Endodermal cell (in vitro differentiated cells): ENCODE data around the gene ZBTB40. TPM values are rescaled to one million over a fixed set of nuclear protein-coding genes. Genes with fewer than 3 reads are reported as not detected.

Source experiments
- DNase-seq: peaks from one replicate; pipeline ENCODE4 v3.0.0-alpha.2; 2017
- H3K27ac ChIP-seq: 2 replicates; pipeline ENCODE4 v1.5.1; 2013; ENCODE audit warnings: mild to moderate bottlenecking, low read depth, low read length, moderate library complexity
- H3K27me3 ChIP-seq: 2 replicates; pipeline ENCODE4 v1.6.1; 2013; ENCODE audit warnings: mild to moderate bottlenecking, low read length, moderate library complexity; ENCODE audit not compliant: insufficient read depth, control insufficient read depth, poor library complexity, severe bottlenecking
- H3K36me3 ChIP-seq: 2 replicates; pipeline ENCODE4 v1.7.0; 2013; ENCODE audit warnings: mild to moderate bottlenecking, low read length, moderate library complexity; ENCODE audit not compliant: control insufficient read depth, insufficient read depth
- H3K4me1 ChIP-seq: one replicate; pipeline ENCODE4 v1.7.0; 2013; ENCODE audit warnings: low read length; ENCODE audit not compliant: control insufficient read depth, insufficient read depth
- H3K4me3 ChIP-seq: 2 replicates; pipeline ENCODE4 v1.5.1; 2013; ENCODE audit warnings: mild to moderate bottlenecking, low read length, moderate library complexity
- H3K9ac ChIP-seq: 2 replicates; pipeline ENCODE4 v1.6.1; 2013; ENCODE audit warnings: mild to moderate bottlenecking, low read length, moderate library complexity; ENCODE audit not compliant: poor library complexity, severe bottlenecking; ENCODE audit errors: extremely low read depth
- H3K9me3 ChIP-seq: 2 replicates; pipeline ENCODE4 v1.6.1; 2013; ENCODE audit warnings: mild to moderate bottlenecking, low read length, moderate library complexity; ENCODE audit not compliant: control insufficient read depth
- H3K27ac Mint-ChIP-seq: 2 replicates; pipeline ENCODE4 v1.8.0; 2020; ENCODE audit warnings: mixed read lengths
- H3K27me3 Mint-ChIP-seq: 2 replicates; pipeline ENCODE4 v1.8.0; 2021; ENCODE audit warnings: mild to moderate bottlenecking, mixed read lengths; ENCODE audit not compliant: insufficient read depth
- H3K36me3 Mint-ChIP-seq: 2 replicates; pipeline ENCODE4 v1.8.0; 2020; ENCODE audit warnings: low read depth, mixed read lengths
- H3K4me1 Mint-ChIP-seq: 2 replicates; pipeline ENCODE4 v1.8.0; 2020; ENCODE audit warnings: mixed read lengths
- H3K4me3 Mint-ChIP-seq: 2 replicates; pipeline ENCODE4 v1.8.0; 2020; ENCODE audit warnings: mild to moderate bottlenecking, moderate library complexity, mixed read lengths
- H3K9me3 Mint-ChIP-seq: 2 replicates; pipeline ENCODE4 v1.8.0; 2020; ENCODE audit warnings: mild to moderate bottlenecking, mixed read lengths
- WGBS, 2 experiments: methylation state at CpG; one replicate each; pipeline versions ENCODE4 v1.1.5 to v1.1.7; 2013; ENCODE audit warnings: missing lambda C conversion rate in 2 of 2, mixed read lengths in 1 of 2; ENCODE audit not compliant: insufficient coverage in 1 of 2, insufficient read length in 1 of 2; 5-methylcytosine and 5-hydroxymethylcytosine counted together
- total RNA-seq, 2 donors: library from RNA; stranded (reverse); fragmentation: NEBNext Ultra II Directional in 1 of 2; extraction: Animal tissue kit (Norgen Biotek cat#: 25700) in 1 of 2; gene quantifications; 2 replicates in 1 of 2; 3 replicates in 1 of 2; pipeline ENCODE4 v1.2.1, GENCODE V29; 2021
- TF ChIP-seq, protein P1 (sequence below): fragments of 200-600 bp; sonication (generic); conservative IDR thresholded peaks from 2 replicates; pipeline ENCODE4 v1.5.0; 2021; ENCODE audit warnings: antibody characterized with exemption, mild to moderate bottlenecking

ZBTB40 gene
- total RNA-seq, 2 donors from 2014 or later: 18.5 to 29.7 TPM

DNA sequence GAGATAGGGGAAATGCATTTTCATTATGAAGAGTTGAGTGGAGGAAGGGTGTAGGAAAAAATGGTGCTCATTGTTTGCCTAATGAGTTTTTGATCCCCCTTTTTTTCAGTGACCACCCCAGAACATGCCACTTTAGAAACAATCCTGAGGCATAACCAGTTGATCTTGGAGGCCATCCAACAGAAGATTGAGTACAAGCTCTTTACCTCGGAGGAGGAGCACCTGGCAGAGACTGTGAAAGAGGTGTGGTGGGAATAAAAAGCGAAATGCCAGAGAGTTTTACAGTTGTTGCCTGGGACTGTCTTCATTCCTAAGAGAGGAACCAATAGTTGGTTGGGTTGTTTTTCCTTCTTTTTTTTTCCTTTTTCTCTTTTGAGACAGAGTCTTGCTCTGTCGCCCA, 57.3 kb downstream of the ZBTB40 start:
- no peaks in the 10 kb centered on the region for H3K27me3 Mint-ChIP-seq
- no peak overlapping the region for H3K9ac ChIP-seq

DNA sequence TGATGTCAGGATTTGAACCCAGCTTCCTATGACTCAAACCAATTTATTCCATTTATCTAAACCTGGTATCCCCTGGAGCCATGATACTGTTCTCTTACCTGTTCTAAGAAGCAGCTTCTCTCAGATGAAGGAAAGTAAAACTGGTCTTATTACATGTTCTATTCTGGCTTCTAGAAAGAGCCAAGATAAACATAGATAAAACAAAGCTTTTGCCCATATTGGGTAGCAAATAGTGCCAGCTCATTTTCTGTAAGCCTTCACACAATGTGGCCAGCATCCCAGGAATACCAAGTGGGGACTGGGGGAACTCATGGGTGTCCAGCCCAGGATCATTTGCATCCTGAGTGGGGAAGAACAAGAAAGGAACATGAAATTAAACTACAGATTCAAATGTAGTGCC, 58.2 kb downstream of the ZBTB40 start:
- DNase-seq: no peak
- peaks cover 84% of the 10 kb centered on the region for H3K36me3 ChIP-seq
- no peak overlapping the region for H3K27ac ChIP-seq
- H3K4me1 Mint-ChIP-seq: peaks cover 8% of the 10 kb centered on the region
- no peak overlapping the region for H3K4me3 Mint-ChIP-seq
- H3K36me3 Mint-ChIP-seq: peaks cover 78% of the 10 kb centered on the region
- H3K9ac ChIP-seq: no peak overlapping the region
- H3K27me3 ChIP-seq: no peaks in the 10 kb centered on the region
- H3K27me3 Mint-ChIP-seq: no peaks in the 10 kb centered on the region
- no peaks in the 10 kb centered on the region for H3K9me3 ChIP-seq
- H3K9me3 Mint-ChIP-seq: no peaks in the 10 kb centered on the region
- H3K4me1 ChIP-seq: peaks cover 4% of the 10 kb centered on the region
- TF ChIP-seq, protein P1, sequence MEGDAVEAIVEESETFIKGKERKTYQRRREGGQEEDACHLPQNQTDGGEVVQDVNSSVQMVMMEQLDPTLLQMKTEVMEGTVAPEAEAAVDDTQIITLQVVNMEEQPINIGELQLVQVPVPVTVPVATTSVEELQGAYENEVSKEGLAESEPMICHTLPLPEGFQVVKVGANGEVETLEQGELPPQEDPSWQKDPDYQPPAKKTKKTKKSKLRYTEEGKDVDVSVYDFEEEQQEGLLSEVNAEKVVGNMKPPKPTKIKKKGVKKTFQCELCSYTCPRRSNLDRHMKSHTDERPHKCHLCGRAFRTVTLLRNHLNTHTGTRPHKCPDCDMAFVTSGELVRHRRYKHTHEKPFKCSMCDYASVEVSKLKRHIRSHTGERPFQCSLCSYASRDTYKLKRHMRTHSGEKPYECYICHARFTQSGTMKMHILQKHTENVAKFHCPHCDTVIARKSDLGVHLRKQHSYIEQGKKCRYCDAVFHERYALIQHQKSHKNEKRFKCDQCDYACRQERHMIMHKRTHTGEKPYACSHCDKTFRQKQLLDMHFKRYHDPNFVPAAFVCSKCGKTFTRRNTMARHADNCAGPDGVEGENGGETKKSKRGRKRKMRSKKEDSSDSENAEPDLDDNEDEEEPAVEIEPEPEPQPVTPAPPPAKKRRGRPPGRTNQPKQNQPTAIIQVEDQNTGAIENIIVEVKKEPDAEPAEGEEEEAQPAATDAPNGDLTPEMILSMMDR: no peak
- no peak overlapping the region for H3K4me3 ChIP-seq
- no peak overlapping the region for H3K27ac Mint-ChIP-seq

More for the DNA sequence above, 57.3 kb downstream of the ZBTB40 start:
- Mint-ChIP-seq H3K4me1 (peaks cover 8% of the 10 kb centered on the region), H3K9me3 (no peaks in the 10 kb centered on the region), H3K4me3 (no peak overlapping the region), H3K27ac (no peak overlapping the region), H3K36me3 (peaks cover 73% of the 10 kb centered on the region)
- TF ChIP-seq, protein P1: no peak
- no peaks in the 10 kb centered on the region for H3K9me3 ChIP-seq
- no peaks in the 10 kb centered on the region for H3K27me3 ChIP-seq
- 82 to 99% methylated on average over 1 to 3 of the region's 3 CpGs for WGBS, 2 experiments
- no peak overlapping the region for H3K27ac ChIP-seq
- H3K4me3 ChIP-seq: no peak overlapping the region
- H3K4me1 ChIP-seq: peaks cover 4% of the 10 kb centered on the region
- no peak for DNase-seq
- H3K36me3 ChIP-seq: peaks cover 75% of the 10 kb centered on the region

GRCh38 chr1:22512873-22513272, 61.2 kb downstream of the ZBTB40 start:
- Histone ChIP-seq H3K4me3 (no peak overlapping the region), H3K4me1 (peaks cover 3% of the 10 kb centered on the region), H3K27me3 (no peaks in the 10 kb centered on the region), H3K36me3 (peaks cover 96% of the 10 kb centered on the region), H3K9ac (no peak overlapping the region), H3K9me3 (no peaks in the 10 kb centered on the region), H3K27ac (no peak overlapping the region)
- peak; percentile 24 for DNase-seq
- Mint-ChIP-seq H3K4me3 (no peak overlapping the region), H3K9me3 (no peaks in the 10 kb centered on the region), H3K27me3 (no peaks in the 10 kb centered on the region), H3K36me3 (peaks cover 86% of the 10 kb centered on the region), H3K4me1 (peaks cover 7% of the 10 kb centered on the region), H3K27ac (no peak overlapping the region)
- 96 to 98% methylated on average over 8 to 9 of the region's 9 CpGs for WGBS, 2 experiments
- TF ChIP-seq, protein P1: no peak
